ENCODE results near the gene EIF5B.

- TF ChIP-seq CTCF (IDR thresholded peaks at IDR 0.05) = no peak
- no peak for TF ChIP-seq BHLHE40 (IDR thresholded peaks at IDR 0.05; ENCODE audit: low read depth, low read length)
- TF ChIP-seq RNF2 (IDR thresholded peaks at IDR 0.05; ENCODE audit: borderline replicate concordance, low read depth) = no peak
- no peak for TF ChIP-seq MYC (IDR thresholded peaks at IDR 0.05; ENCODE audit: borderline replicate concordance, low read length)
- TF ChIP-seq SMC3 (IDR thresholded peaks at IDR 0.05) = no peak
- TF ChIP-seq ESRRA (IDR thresholded peaks at IDR 0.05; ENCODE audit: borderline replicate concordance, low read length) = no peak
- no peak for TF ChIP-seq CEBPB (IDR thresholded peaks at IDR 0.05)
- no peak for TF ChIP-seq MAFK (IDR thresholded peaks at IDR 0.05; ENCODE audit: partially characterized antibody)
These were observed 13.0 kb downstream of the EIF5B start for GRCh38 chr2:99350194-99350593.

Data from A549 (cell line).